Hepatic stellate cell (primary cell): ENCODE data around the gene DDX41.

Experiments used
- DNase-seq: peaks from one replicate; pipeline ENCODE4 v3.0.0; 2011; ENCODE audit warnings: low spot score

Gene DDX41

DNA sequence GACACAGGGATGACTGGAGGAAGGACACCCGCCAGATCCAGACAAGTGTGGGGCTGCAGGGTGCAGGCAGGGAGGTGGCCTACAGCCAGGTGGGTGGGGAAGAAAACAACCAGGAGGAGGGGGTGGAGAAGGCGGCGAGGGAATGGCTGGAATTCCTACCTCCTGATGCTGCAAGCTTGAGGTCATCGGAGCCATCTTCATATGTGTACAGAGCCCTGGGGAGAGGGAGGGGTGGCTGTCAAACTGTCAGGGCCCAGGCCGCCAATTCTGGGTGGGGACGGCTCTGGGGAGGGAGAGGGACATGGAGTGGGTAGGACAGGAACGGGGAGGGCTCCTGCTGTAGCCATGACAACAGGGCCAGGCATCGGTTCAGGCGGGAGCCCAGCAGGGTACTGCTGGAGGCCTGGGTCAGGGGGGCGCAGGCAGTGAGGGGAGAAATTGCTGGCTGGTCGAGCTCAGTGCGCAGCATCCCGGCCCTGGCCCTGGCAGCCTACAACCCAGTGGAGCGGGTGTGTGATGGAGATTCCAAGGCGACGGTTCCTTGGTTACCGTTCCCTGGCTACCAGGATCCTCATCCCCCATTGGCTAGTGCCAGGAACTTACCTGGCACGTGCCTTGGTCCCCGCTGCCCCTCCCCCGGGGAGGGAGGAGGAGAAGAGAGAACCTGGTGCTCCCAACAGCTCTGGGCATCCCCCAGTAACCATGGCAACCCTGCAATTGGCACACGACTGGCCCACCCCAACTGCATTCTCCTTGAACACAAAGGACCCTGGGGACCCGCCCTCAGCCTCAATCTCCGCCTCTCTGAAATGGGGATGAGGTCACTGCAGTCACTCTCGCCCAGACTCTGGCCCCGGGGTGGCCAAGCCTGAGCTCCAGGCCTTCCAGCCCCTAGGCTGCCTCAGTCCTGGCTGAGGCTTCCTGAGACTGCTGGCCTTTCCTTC lies 47.8 kb downstream of the DDX41 start:
- DNase-seq: peak; percentile 56

DNA sequence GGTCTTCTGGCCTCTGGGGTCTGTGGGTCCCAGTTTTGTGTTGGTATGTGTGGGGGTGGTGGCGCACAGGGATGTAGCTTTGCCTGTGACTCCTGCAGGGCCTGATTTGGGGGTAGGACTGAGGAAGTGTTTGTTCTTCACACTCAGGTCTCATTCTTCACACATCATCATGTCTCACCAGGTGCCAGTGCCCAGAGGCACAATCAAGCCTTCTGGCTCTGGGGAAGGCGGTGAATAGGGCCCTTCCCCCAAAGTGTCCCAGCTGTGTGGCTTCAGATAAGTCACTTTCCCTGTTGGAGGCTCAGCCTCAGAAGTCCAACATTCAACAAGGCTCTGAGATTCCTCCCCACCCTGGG lies 48.5 kb downstream of the DDX41 start:
- DNase-seq: no peak

DNA sequence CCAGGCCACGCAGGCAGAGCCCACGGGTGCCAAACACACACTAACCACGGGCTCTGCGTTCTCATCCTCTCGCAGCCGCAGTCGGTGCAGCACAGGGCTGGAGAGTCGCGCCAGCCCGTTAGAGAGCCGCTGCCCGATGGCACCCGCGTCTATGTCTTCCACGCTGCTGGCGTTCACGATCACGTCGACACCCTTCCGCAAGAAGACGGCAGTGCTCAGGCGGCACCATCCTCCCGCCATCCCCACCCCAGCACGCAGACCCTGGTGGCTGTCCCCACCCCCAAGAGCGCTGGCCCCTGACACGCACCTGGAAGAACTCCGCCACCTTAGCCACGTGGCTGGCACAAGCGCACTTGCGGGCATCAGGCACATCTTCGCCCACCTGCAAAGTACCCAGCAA lies 49.3 kb downstream of the DDX41 start:
- DNase-seq: no peak

DNA sequence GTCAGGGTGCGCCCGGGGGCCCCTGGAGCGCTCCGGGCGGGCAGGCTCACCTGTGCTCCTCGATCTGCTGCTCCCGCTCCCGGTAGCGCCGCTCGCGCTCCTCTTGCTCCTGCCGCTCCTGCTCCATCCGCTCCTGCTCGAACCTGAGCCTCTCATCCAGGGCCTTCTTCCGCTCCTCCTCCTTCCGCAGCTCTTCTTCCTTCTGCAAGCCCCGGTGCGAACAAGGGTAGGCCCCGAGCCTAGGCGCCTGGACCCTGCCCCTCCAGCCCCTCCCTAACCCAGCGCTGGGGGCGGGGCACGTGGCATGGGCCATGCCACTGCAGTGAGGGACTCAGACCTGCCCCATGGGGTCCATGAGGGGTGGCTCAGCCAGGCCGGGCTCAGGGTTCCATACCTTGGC lies 49.9 kb downstream of the DDX41 start:
- DNase-seq: no peak

DNA sequence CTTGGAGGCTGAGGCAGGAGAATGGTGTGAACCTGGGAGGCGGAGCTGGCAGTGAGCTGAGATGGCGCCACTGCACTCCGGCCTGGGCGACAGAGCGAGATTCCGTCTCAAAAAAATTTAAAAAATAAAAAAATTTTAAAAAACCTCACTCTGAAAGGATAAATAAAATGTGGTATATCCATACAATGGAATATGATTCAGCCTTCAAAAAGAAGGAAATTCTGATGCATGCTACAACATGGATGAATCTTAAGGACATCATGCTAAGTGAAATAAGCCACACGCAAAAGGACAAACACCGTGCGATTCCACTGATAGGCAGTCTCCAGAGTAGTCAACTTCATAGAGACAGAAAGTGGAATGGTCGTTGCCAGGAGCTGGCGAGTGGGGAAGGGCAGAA lies 51.7 kb downstream of the DDX41 start:
- DNase-seq: no peak

DNA sequence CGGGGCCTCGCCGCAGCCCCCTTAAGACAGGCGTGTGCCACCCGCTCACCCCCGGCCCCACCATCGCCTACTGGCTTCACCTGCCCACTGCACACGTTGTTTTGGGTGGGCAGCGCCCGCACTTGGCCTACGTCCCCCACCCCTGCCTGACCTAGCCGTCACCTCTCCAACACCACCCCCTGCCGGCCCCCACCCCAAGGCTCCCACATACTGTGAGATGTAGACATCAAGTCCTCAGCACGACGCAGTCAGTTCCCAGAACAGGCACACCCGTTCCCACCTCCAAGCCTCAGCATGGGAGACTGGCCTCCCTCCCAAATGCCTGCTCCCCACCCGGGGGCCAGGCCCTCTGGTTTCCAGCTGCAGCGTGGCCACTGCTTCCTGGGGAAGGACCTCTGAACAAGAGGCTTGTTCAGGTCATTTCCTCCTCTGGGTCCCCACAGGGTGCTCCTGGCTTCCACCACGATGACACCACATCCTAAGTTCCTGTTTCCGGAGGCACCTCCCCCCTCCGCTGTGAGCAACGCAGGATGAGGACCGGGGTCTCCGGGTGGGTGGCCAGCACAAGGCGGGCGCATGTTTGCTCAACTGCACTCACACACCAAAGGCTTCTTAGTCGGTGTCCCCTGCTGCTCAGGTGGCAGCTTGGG lies 54.6 kb downstream of the DDX41 start:
- DNase-seq: no peak
